GM12878 (cell line): ENCODE data around the gene DMBX1. TPM values are rescaled to one million over a fixed set of nuclear protein-coding genes. Genes with fewer than 3 reads are reported as not detected.

ENCODE experiments used
- ATAC-seq: fragments of 200-7000 bp; cut with Tn5 transposase; 3 replicates; pipeline ENCODE4 v1.9.1; 2020; ENCODE audit warnings: mild to moderate bottlenecking, moderate library complexity
- BruUV-seq: library from RNA; stranded (reverse); fragments of 400-500 nt; replicated peaks from 2 replicates; lab custom pipeline; 2021; lab: Mats Ljungman, UMichigan
- CTCF ChIA-PET: fragments of 300-600 bp; sonication (Branson Sonifier 250); formaldehyde crosslinking; extraction: SDS; loops from one replicate; lab custom pipeline; 2021; ENCODE audit warnings: inconsistent platforms; lab: Yijun Ruan, JAX
- POLR2A ChIA-PET: fragments of 350-600 bp; formaldehyde crosslinking; extraction: SDS; loops from one replicate; lab custom pipeline; 2021; ENCODE audit warnings: inconsistent platforms; lab: Charles Lee
- RAD21 ChIA-PET: fragments of 300-600 bp; sonication (Branson Sonifier 250); formaldehyde crosslinking; loops from one replicate; lab custom pipeline; 2023; ENCODE audit warnings: antibody characterized with exemption; ENCODE audit not compliant: unreplicated experiment; lab: Charles Lee
- SMC1A ChIA-PET: fragments of 300-600 bp; sonication (Branson Sonifier 250); formaldehyde crosslinking; loops from one replicate; lab custom pipeline; 2023; ENCODE audit not compliant: unreplicated experiment, uncharacterized antibody; lab: Charles Lee
- DNase-seq: peaks from one replicate; pipeline ENCODE4 v3.0.0-alpha.2; 2011; ENCODE audit warnings: low read depth, low spot score
- FAIRE-seq: peaks from 3 replicates; lab custom pipeline; 2011; peaks lifted over from hg19 to GRCh38; lab: Jason Lieb, UNC
- H2AFZ ChIP-seq: 2 replicates; pipeline ENCODE4 v1.6.0; 2011; ENCODE audit warnings: low read depth, low read length, control low read depth; ENCODE audit not compliant: control insufficient read depth
- H3K27ac ChIP-seq: 2 replicates; pipeline ENCODE4 v1.5.1; 2011; ENCODE audit warnings: control low read depth; ENCODE audit not compliant: control insufficient read depth, insufficient read depth
- H3K27me3 ChIP-seq, 2 experiments: replicated peaks in 1 of 2; 2 replicates each; pipeline versions ENCODE4 v1.6.0 to v1.6.1; 2011; ENCODE audit warnings: low read length in 1 of 2; ENCODE audit not compliant: control insufficient read depth in 2 of 2, insufficient read depth in 2 of 2
- H3K36me3 ChIP-seq, 2 experiments: 2 replicates each; pipeline ENCODE4 v1.5.1; 2011; ENCODE audit warnings: low read length in 1 of 2; ENCODE audit not compliant: control insufficient read depth in 2 of 2, insufficient read depth in 2 of 2
- H3K4me1 ChIP-seq: 2 replicates; pipeline ENCODE4 v1.6.1; 2011; ENCODE audit warnings: mild to moderate bottlenecking, low read length, moderate library complexity, mixed read lengths; ENCODE audit not compliant: control insufficient read depth, insufficient read depth
- H3K4me2 ChIP-seq: 2 replicates; pipeline ENCODE4 v1.6.0; 2011; ENCODE audit warnings: control low read depth; ENCODE audit not compliant: control insufficient read depth, insufficient read depth
- H3K4me3 ChIP-seq: fragments of 200-600 bp; sonication (generic); 2 replicates; pipeline ENCODE4 v1.5.1; 2016
- H3K79me2 ChIP-seq: 2 replicates; pipeline ENCODE4 v1.6.0; 2011; ENCODE audit warnings: low read length; ENCODE audit not compliant: control insufficient read depth, insufficient read depth
- H3K9ac ChIP-seq: 2 replicates; pipeline ENCODE4 v1.8.0; 2011; ENCODE audit warnings: low read length, control low read depth, mixed read lengths; ENCODE audit not compliant: control insufficient read depth, insufficient read depth
- H3K9me3 ChIP-seq: replicated peaks from 3 replicates; pipeline ENCODE4 v1.5.1; 2011; ENCODE audit warnings: mild to moderate bottlenecking, low read length; ENCODE audit not compliant: control insufficient read depth, insufficient read depth
- H4K20me1 ChIP-seq: 2 replicates; pipeline ENCODE4 v1.6.0; 2011; ENCODE audit not compliant: control insufficient read depth, insufficient read depth
- BRCA1 ChIP-seq: IDR thresholded peaks from 2 replicates; pipeline ENCODE4 v1.6.1; 2011; ENCODE audit warnings: low read depth, low read length, improper control_type of control experiment
- CEBPB ChIP-seq, 2 experiments: fragments of 150-350 bp in 1 of 2; IDR thresholded peaks; 2 replicates each; pipeline ENCODE4 v1.6.1; 2012 to 2014; ENCODE audit warnings: low read depth in 2 of 2, low read length in 2 of 2, borderline replicate concordance in 1 of 2, inconsistent platforms in 1 of 2
- E2F4 ChIP-seq: IDR thresholded peaks from 2 replicates; pipeline ENCODE4 v1.6.1; 2012; ENCODE audit warnings: low read depth, low read length, improper control_type of control experiment
- JUNB ChIP-seq: IDR thresholded peaks from 2 replicates; pipeline ENCODE4 v1.6.1; 2016; ENCODE audit warnings: antibody characterized with exemption, mild to moderate bottlenecking
- KLF5 ChIP-seq: fragments of 450-650 bp; IDR thresholded peaks from 2 replicates; pipeline ENCODE4 v1.6.1; 2014; ENCODE audit warnings: mild to moderate bottlenecking; ENCODE audit not compliant: partially characterized antibody
- PAX5 ChIP-seq: IDR thresholded peaks from 2 replicates; pipeline ENCODE4 v1.6.1; 2011; ENCODE audit warnings: low read depth, low read length, borderline replicate concordance
- SIN3A ChIP-seq: IDR thresholded peaks from 2 replicates; pipeline ENCODE4 v1.6.1; 2012; ENCODE audit warnings: low read depth, low read length, improper control_type of control experiment
- SMAD1 ChIP-seq: fragments of 450-650 bp; IDR thresholded peaks from 2 replicates; pipeline ENCODE4 v1.6.1; 2018; ENCODE audit warnings: mild to moderate bottlenecking, low read depth; ENCODE audit not compliant: partially characterized antibody
- SUPT20H ChIP-seq: IDR thresholded peaks from 2 replicates; pipeline ENCODE4 v1.6.1; 2011; ENCODE audit warnings: low read depth, mild to moderate bottlenecking, low read length, moderate library complexity, borderline replicate concordance; ENCODE audit not compliant: control insufficient read depth
- TARDBP ChIP-seq: IDR thresholded peaks from 2 replicates; pipeline ENCODE4 v1.6.1; 2016; ENCODE audit warnings: borderline replicate concordance
- ZZZ3 ChIP-seq: IDR thresholded peaks from 2 replicates; pipeline ENCODE4 v1.6.1; 2011; ENCODE audit warnings: low read depth; ENCODE audit not compliant: control insufficient read depth, insufficient read length
- WGBS: methylation state at CpG from one replicate; pipeline ENCODE4 v1.1.6; 2016; ENCODE audit warnings: low lambda C conversion rate; ENCODE audit not compliant: insufficient replicate concordance, insufficient coverage; ENCODE audit errors: missing lambda C conversion rate; 5-methylcytosine and 5-hydroxymethylcytosine counted together
- in situ Hi-C: fragments of 300-500 bp; cut with MboI; formaldehyde crosslinking; loops from 9 replicates; pipeline ENCODE4 v1.14.3; 2018; ENCODE audit warnings: mixed read lengths
- intact Hi-C: fragments of 100-400 bp; cut with micrococcal nuclease; formaldehyde crosslinking; loops from one replicate; pipeline ENCODE4 v1.14.2; 2022; ENCODE audit not compliant: unreplicated experiment
- polyA plus RNA-seq, 11 experiments: library from polyadenylated mRNA; depleted of rRNA in 4 of 11; unstranded in 6 of 11; stranded (reverse) in 5 of 11; fragments of >200 nt; fragmentation: Nextera tagmentation in 4 of 11; fragmentation: Illumina TruSeq in 1 of 11; extraction: Ambion mirVana in 4 of 11; extraction: Trizol in 1 of 11; gene quantifications; 1 replicate in 1 of 11; 2 replicates in 10 of 11; pipeline versions ENCODE4 v1.2.1 to v1.2.3, GENCODE V29; 2011 to 2016; ENCODE audit warnings: inconsistent platforms in 2 of 11, missing spikeins in 2 of 11, low read depth in 1 of 11
- total RNA-seq, 4 experiments: library from RNA; depleted of rRNA in 3 of 4; stranded (reverse); fragments of >200 nt in 3 of 4; fragmentation: Illumina TruSeq in 1 of 4; extraction: Trizol in 1 of 4; gene quantifications; 2 replicates each; pipeline versions ENCODE4 v1.2.1 to v1.2.3, GENCODE V29; 2013 to 2021
- TF ChIP-seq, protein P1 (sequence below): fragments of 450-650 bp; IDR thresholded peaks from 2 replicates; pipeline ENCODE4 v1.6.1; 2017; ENCODE audit warnings: mild to moderate bottlenecking, moderate library complexity
- TF ChIP-seq, protein P2 (sequence below): IDR thresholded peaks from 2 replicates; pipeline ENCODE4 v1.6.1; 2012; ENCODE audit warnings: low read length, inconsistent platforms

Gene DMBX1
- total and polyA plus RNA-seq, 10 of the 15 experiments (the other 5 are each of a cell fraction or from before 2014, with no cell fraction given): 0.03 TPM; not detected in 9

DNA sequence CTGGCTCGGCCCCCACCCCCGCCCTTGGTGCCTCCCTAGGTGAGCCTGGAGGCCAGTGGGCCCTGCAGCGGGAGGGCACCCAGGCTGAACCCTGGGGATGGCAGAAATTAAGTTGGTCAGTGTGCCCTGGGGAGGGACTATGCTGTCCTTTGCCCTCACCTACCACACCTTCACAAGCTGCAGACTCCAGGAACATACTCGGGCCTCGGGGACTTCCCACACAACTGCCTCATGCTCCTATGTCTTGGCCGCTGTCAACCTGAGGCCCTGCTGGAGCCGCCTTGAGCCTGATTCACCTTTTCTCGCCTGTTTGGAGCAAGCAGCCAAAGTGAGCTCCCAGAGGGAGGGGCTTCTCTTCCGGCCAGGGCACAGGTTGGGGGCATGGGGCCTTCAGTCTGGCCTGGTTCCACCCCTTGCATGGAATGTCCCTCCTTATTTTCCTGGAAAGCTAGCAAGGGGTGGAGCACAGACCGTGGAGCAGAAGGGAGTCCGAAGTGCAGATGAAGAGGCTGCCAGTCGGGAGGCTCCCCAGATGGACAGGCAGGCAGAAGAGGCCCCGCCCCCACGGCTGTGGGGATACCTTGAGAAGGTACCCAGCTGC is 37.2 kb downstream of the DMBX1 start:
- Histone ChIP-seq H3K9me3 (no peaks in the 10 kb centered on the region), H3K9ac (no peak overlapping the region), H3K36me3 (no peaks in the 10 kb centered on the region), H4K20me1 (no peaks in the 10 kb centered on the region), H3K4me2 (no peak overlapping the region), H3K4me3 (no peak overlapping the region), H3K79me2 (no peaks in the 10 kb centered on the region), H3K4me1 (peaks cover 12% of the 10 kb centered on the region)
- DNase-seq (no peak), FAIRE-seq (no peak)
- intact Hi-C loops (no loop called here), in situ Hi-C loops (loop anchor here (5.0 kb wide), 2 partner anchors 49 to 79 kb away; no protein-coding TSS in a partner anchor)
- ChIA-PET POLR2A (no interaction called here), CTCF (interaction anchor here (0.5 to 6.9 kb wide), 22 partner anchors 8 to 193 kb away, joined by 3 to 93 read pairs (median 6); partner anchors contain the start of gene KNCN)
- TF ChIP-seq, protein P1, sequence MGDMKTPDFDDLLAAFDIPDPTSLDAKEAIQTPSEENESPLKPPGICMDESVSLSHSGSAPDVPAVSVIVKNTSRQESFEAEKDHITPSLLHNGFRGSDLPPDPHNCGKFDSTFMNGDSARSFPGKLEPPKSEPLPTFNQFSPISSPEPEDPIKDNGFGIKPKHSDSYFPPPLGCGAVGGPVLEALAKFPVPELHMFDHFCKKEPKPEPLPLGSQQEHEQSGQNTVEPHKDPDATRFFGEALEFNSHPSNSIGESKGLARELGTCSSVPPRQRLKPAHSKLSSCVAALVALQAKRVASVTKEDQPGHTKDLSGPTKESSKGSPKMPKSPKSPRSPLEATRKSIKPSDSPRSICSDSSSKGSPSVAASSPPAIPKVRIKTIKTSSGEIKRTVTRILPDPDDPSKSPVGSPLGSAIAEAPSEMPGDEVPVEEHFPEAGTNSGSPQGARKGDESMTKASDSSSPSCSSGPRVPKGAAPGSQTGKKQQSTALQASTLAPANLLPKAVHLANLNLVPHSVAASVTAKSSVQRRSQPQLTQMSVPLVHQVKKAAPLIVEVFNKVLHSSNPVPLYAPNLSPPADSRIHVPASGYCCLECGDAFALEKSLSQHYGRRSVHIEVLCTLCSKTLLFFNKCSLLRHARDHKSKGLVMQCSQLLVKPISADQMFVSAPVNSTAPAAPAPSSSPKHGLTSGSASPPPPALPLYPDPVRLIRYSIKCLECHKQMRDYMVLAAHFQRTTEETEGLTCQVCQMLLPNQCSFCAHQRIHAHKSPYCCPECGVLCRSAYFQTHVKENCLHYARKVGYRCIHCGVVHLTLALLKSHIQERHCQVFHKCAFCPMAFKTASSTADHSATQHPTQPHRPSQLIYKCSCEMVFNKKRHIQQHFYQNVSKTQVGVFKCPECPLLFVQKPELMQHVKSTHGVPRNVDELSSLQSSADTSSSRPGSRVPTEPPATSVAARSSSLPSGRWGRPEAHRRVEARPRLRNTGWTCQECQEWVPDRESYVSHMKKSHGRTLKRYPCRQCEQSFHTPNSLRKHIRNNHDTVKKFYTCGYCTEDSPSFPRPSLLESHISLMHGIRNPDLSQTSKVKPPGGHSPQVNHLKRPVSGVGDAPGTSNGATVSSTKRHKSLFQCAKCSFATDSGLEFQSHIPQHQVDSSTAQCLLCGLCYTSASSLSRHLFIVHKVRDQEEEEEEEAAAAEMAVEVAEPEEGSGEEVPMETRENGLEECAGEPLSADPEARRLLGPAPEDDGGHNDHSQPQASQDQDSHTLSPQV: no peak
- TF ChIP-seq, protein P2, sequence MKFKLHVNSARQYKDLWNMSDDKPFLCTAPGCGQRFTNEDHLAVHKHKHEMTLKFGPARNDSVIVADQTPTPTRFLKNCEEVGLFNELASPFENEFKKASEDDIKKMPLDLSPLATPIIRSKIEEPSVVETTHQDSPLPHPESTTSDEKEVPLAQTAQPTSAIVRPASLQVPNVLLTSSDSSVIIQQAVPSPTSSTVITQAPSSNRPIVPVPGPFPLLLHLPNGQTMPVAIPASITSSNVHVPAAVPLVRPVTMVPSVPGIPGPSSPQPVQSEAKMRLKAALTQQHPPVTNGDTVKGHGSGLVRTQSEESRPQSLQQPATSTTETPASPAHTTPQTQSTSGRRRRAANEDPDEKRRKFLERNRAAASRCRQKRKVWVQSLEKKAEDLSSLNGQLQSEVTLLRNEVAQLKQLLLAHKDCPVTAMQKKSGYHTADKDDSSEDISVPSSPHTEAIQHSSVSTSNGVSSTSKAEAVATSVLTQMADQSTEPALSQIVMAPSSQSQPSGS: no peak
- TF ChIP-seq JUNB (no peak), ZZZ3 (no peak), TARDBP (no peak), BRCA1 (no peak), PAX5 (no peak), SMAD1 (no peak), SUPT20H (no peak), CEBPB (IDR thresholded peaks at IDR 0.05; ENCODE audit: borderline replicate concordance in 1 of 2, low read depth in 2 of 2, low read length in 2 of 2) (no peak), SIN3A (no peak), KLF5 (no peak), E2F4 (no peak)
- TF ChIP-seq, all 136 proteins: peak for 0
- ChIA-PET SMC1A (interaction anchor here (0.9 to 4.2 kb wide), 9 partner anchors 11 to 191 kb away, joined by 3 to 18 read pairs (median 4); no protein-coding TSS in a partner anchor), RAD21 (interaction anchor here (1.0 to 5.3 kb wide), 7 partner anchors 39 to 193 kb away, joined by 3 to 29 read pairs (median 8); no protein-coding TSS in a partner anchor)
- Histone ChIP-seq H2AFZ (no peak overlapping the region), H3K27ac (no peak overlapping the region), H3K27me3 (peaks cover 0 to 3% of the 10 kb centered on the region in 2 experiments; a peak in 1 of 4 replicates)
- WGBS: 10% methylated on average over 14 of the region's 14 CpGs
- peak; percentile 10; the same call in 1 of the 3 replicates for ATAC-seq
- BruUV-seq: no TSS peak
